CD4-positive, alpha-beta T cell (primary cell): ENCODE measurements around the gene SORCS2. TPM values are rescaled to one million over a fixed set of nuclear protein-coding genes. Genes with fewer than 3 reads are reported as not detected.

Experiments
- ATAC-seq: fragments of 200-7000 bp; cut with Tn5 transposase; one replicate; pipeline ENCODE4 v1.10.0; 2022; ENCODE audit warnings: mild to moderate bottlenecking; ENCODE audit not compliant: poor library complexity
- CTCF ChIA-PET: fragments of 350-600 bp; sonication (Branson Sonifier 250); formaldehyde crosslinking; loops from one replicate; lab custom pipeline; 2021; ENCODE audit warnings: antibody characterized with exemption, inconsistent platforms; lab: Charles Lee
- POLR2A ChIA-PET: fragments of 350-600 bp; sonication (Branson Sonifier 250); formaldehyde crosslinking; loops from one replicate; lab custom pipeline; 2021; ENCODE audit warnings: antibody characterized with exemption, inconsistent platforms; lab: Charles Lee
- DNase-seq, 14 experiments: peaks; one replicate each; pipeline ENCODE4 v3.0.0-alpha.2; 2013 to 2020; ENCODE audit warnings: mixed read lengths in 2 of 14
- H3K27ac ChIP-seq, 2 donors: one replicate each; pipeline versions ENCODE4 v1.5.1 to v1.7.0; 2013; ENCODE audit warnings: low read length in 2 of 2, low read depth in 1 of 2, mild to moderate bottlenecking in 1 of 2
- H3K27me3 ChIP-seq, 2 experiments: 1 replicate in 1 of 2; 2 replicates in 1 of 2; pipeline versions ENCODE4 v1.6.1 to v1.7.0; 2013; ENCODE audit warnings: low read length in 2 of 2, control low read depth in 1 of 2, mild to moderate bottlenecking in 1 of 2, moderate library complexity in 1 of 2; ENCODE audit not compliant: insufficient read depth in 2 of 2, control insufficient read depth in 1 of 2
- H3K36me3 ChIP-seq: one replicate; pipeline ENCODE4 v1.6.1; 2013; ENCODE audit warnings: low read length, control low read depth; ENCODE audit not compliant: insufficient read depth
- H3K4me1 ChIP-seq: one replicate; pipeline ENCODE4 v1.6.1; 2013; ENCODE audit warnings: low read length, control low read depth; ENCODE audit not compliant: insufficient read depth
- H3K4me3 ChIP-seq: one replicate; pipeline ENCODE4 v1.5.1; 2013; ENCODE audit warnings: mild to moderate bottlenecking, low read length, moderate library complexity
- H3K9me3 ChIP-seq, 2 experiments: 1 replicate in 1 of 2; 2 replicates in 1 of 2; pipeline versions ENCODE4 v1.6.1 to v1.7.0; 2013; ENCODE audit warnings: low read length in 2 of 2, mild to moderate bottlenecking in 2 of 2, control low read depth in 1 of 2, moderate library complexity in 1 of 2; ENCODE audit not compliant: control insufficient read depth in 1 of 2, insufficient read depth in 1 of 2
- H3K27ac Mint-ChIP-seq: one replicate; pipeline ENCODE4 v1.8.0; 2020; ENCODE audit warnings: mixed read lengths
- H3K27me3 Mint-ChIP-seq: one replicate; pipeline ENCODE4 v1.8.0; 2021; ENCODE audit warnings: mixed read lengths
- H3K36me3 Mint-ChIP-seq: one replicate; pipeline ENCODE4 v1.8.0; 2021; ENCODE audit warnings: low read depth, mixed read lengths
- H3K4me1 Mint-ChIP-seq: one replicate; pipeline ENCODE4 v1.8.0; 2021; ENCODE audit warnings: low read depth, mixed read lengths
- H3K4me3 Mint-ChIP-seq: one replicate; pipeline ENCODE4 v1.8.0; 2020; ENCODE audit warnings: mild to moderate bottlenecking, mixed read lengths
- H3K9me3 Mint-ChIP-seq: one replicate; pipeline ENCODE4 v1.8.0; 2020; ENCODE audit warnings: mixed read lengths
- CTCF ChIP-seq: fragments of 200-600 bp; IDR thresholded peaks from one replicate; pipeline ENCODE4 v1.8.0; 2022; ENCODE audit warnings: antibody characterized with exemption, mild to moderate bottlenecking
- intact Hi-C, 2 experiments: fragments of 100-400 bp; cut with DNase I in 1 of 2; cut with micrococcal nuclease in 1 of 2; formaldehyde crosslinking; loops; one replicate each; pipeline versions ENCODE4 v1.15.1 to v1.9.0; 2023 to 2025; cut with DNase I, micrococcal nuclease
- total RNA-seq, 174 experiments: library from RNA in 2 of 174; stranded (reverse) in 2 of 174; gene quantifications; one replicate each; pipeline ENCODE4 v1.2.3 and lab custom pipeline; 2021 to 2026

Gene SORCS2
- total RNA-seq, 2 experiments from 2014 or later = not detected

GRCh38 chr4:7638984-7639789 lies 446.8 kb downstream of the SORCS2 start:
- intact Hi-C loops = no loop called here

GRCh38 chr4:7640136-7640535 lies 447.8 kb downstream of the SORCS2 start:
- DNase-seq = no peak
- Histone ChIP-seq H3K27ac (no peak overlapping the region), H3K4me3 (no peak overlapping the region), H3K36me3 (no peaks in the 10 kb centered on the region), H3K4me1 (no peaks in the 10 kb centered on the region), H3K9me3 (peaks cover 0 to 14% of the 10 kb centered on the region in 2 experiments), H3K27me3 (no peaks in the 10 kb centered on the region)
- H3K36me3 Mint-ChIP-seq = no peaks in the 10 kb centered on the region
- no peaks in the 10 kb centered on the region for H3K4me1 Mint-ChIP-seq
- intact Hi-C loops = no loop called here
- no peak for TF ChIP-seq CTCF
- peaks cover 7% of the 10 kb centered on the region for H3K27me3 Mint-ChIP-seq
- no peak overlapping the region for H3K27ac Mint-ChIP-seq
- H3K9me3 Mint-ChIP-seq = no peaks in the 10 kb centered on the region
- ChIA-PET CTCF (no interaction called here), POLR2A (no interaction called here)
- no peak for ATAC-seq
- no peak overlapping the region for H3K4me3 Mint-ChIP-seq

More at GRCh38 chr4:7638984-7639789, 446.8 kb downstream of the SORCS2 start:
- H3K27me3 Mint-ChIP-seq = peaks cover 8% of the 10 kb centered on the region
- Histone ChIP-seq H3K4me3 (no peak overlapping the region), H3K9me3 (peaks cover 0 to 11% of the 10 kb centered on the region in 2 experiments), H3K36me3 (no peaks in the 10 kb centered on the region), H3K27ac (no peak overlapping the region), H3K4me1 (peaks cover 3% of the 10 kb centered on the region), H3K27me3 (no peaks in the 10 kb centered on the region)
- no peaks in the 10 kb centered on the region for H3K9me3 Mint-ChIP-seq
- no peak overlapping the region for H3K4me3 Mint-ChIP-seq
- no peaks in the 10 kb centered on the region for H3K4me1 Mint-ChIP-seq
- CTCF ChIA-PET = no interaction called here
- TF ChIP-seq CTCF = no peak
- no peaks in the 10 kb centered on the region for H3K36me3 Mint-ChIP-seq
- peak in 3 of 14 experiments; percentile 25 to 58 (median 48) for DNase-seq
- no peak overlapping the region for H3K27ac Mint-ChIP-seq
- POLR2A ChIA-PET = no interaction called here
- ATAC-seq = no peak

GRCh38 chr4:7641712-7642111 lies 449.4 kb downstream of the SORCS2 start:
- Histone ChIP-seq H3K4me1 (peaks cover 12% of the 10 kb centered on the region), H3K9me3 (peaks cover 0 to 23% of the 10 kb centered on the region in 2 experiments), H3K27ac (no peak overlapping the region), H3K36me3 (no peaks in the 10 kb centered on the region), H3K4me3 (no peak overlapping the region), H3K27me3 (no peaks in the 10 kb centered on the region)
- no peak for DNase-seq
- no peak for TF ChIP-seq CTCF
- Mint-ChIP-seq H3K27me3 (peaks cover 3% of the 10 kb centered on the region), H3K27ac (no peak overlapping the region), H3K4me1 (no peaks in the 10 kb centered on the region), H3K4me3 (no peak overlapping the region), H3K9me3 (no peaks in the 10 kb centered on the region), H3K36me3 (no peaks in the 10 kb centered on the region)
- ChIA-PET CTCF (no interaction called here), POLR2A (no interaction called here)
- intact Hi-C loops = no loop called here
- no peak for ATAC-seq
